KBM-7 (cell line): Measurements from ENCODE around the gene ABLIM3.

Experiments used
- DNase-seq: peaks from one replicate; pipeline ENCODE4 v3.0.0-alpha.2; 2015
- in situ Hi-C: fragments of 300-500 bp; cut with MboI; formaldehyde crosslinking; loops from 2 replicates; pipeline ENCODE4 v1.14.3; 2020; ENCODE audit warnings: low sequenced_read_pairs, low pct_unique_long_range_greater_than_20kb, mixed read lengths

The ABLIM3 gene

DNA sequence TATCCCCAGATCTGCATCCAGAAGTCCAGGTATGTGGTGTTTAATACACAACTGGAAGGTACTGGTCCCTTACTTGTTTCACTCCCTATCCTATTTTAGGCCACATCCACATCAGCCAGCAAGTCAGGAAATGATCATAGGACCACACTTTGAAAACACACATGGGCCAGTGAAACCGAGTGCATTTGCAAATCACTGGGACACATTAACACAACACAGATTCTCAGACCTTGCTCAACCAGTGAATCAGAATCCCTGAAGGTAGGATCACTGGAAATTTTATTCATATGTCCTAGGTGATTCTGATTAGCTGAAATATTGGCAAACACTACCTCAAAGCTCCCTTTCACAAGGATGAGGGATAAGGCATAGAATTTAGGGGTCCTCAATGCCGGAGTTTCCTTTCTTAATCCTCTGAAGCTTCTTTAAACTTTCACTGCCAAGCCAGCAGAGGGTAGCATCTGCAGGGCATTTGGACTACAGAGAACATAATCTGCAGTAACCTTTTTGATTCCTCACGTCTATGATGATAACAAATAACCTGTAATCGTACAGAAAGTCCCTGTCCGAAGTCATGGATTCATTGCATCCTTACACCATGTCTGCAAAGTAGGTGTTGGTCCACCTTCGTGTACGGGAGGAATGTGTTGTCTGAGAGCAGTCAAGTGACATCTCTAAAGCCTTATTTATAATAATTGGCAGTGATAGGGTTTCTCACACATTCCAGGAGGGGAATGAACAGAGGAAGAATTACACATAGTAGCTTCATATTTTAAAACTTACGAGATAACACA, 11.0 kb upstream of the ABLIM3 start:
- in situ Hi-C loops: no loop called here
- DNase-seq: no peak

GRCh38 chr5:149132474-149132873, 8.8 kb upstream of the ABLIM3 start:
- DNase-seq: no peak
- in situ Hi-C loops: no loop called here

DNA sequence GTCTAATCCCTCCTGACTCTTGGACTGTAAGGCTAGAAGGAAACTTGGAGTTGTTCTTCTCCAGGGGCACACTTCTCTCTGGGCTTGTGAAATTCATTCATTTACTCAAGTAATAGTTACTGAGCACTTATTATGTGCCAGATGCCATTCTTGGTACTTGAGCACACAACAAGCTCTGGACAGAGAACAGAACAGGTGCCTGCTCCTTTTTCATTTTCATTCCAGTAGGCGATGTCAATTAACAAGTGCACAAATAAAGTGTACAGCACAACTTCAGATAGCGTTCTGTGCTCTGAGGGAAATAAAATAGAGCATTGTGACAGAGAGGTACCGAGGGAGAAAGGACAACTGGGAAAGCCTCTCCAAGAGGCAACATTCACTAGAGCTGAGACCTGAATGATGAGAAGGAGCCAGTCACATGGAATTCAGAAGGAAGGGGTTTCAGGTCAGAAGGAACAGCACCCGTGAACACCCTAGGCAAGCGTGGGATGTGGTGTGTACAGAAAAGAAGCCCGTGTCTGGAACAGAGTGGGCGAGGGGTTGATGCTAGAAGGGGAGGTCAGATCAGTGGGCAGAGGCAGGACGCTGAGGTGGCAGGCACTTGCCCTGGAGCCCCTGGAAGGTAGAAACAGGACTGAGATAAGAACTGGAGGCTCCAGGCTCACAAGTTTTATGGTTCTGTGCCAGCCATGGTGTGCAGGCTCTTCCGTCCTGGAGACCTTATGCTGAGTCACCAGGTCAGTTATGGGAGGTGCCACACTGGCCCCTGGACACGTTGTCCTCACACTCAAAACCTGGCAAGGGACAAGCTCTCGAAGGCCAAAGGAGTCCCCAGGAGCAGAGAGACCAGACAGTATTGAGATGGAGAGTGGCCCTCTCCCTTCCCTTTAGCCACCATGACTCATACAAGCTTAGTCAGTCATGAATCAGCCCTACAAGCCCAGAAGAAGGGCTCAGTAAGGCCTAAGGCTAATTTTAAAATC, 7.2 kb upstream of the ABLIM3 start:
- in situ Hi-C loops: no loop called here
- DNase-seq: no peak

GRCh38 chr5:149134778-149135500, 6.4 kb upstream of the ABLIM3 start:
- no peak for DNase-seq
- in situ Hi-C loops: no loop called here

GRCh38 chr5:149135536-149136201, 5.6 kb upstream of the ABLIM3 start:
- in situ Hi-C loops: no loop called here
- DNase-seq: no peak

DNA sequence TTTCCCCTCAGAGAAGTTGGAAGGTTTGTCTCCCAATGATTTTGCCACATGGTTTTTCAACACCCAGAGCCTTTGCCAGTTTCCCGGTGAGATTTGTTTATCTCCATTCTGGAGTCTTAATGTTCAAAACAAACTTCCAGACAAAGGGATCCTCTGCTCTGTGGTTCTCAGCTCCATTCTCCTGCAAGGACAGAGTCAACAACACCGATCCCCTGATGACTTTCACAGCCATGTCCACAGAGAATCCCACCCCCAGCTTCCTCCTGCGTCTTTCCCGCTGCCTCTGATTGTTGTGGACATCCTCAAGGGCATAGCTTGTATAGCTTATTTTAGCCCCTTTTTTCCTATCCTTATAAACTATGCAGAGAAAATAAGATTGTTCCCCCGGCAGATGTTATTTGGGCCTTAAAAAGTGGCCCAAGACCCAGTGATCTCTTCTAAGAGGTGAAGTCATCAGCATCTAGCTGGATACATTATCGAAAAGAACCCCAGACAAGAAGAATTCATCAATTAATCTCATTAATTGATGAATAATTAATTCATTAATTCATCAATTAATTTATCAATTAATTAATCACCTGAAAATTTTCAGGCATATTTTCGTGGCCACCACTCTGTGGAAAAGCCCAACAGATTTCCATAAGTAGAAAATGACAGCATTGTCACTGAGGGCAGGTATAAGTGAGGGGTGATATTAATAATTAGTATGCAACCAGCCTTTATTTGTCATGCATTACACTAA, 2.9 kb upstream of the ABLIM3 start:
- in situ Hi-C loops: no loop called here
- no peak for DNase-seq

DNA sequence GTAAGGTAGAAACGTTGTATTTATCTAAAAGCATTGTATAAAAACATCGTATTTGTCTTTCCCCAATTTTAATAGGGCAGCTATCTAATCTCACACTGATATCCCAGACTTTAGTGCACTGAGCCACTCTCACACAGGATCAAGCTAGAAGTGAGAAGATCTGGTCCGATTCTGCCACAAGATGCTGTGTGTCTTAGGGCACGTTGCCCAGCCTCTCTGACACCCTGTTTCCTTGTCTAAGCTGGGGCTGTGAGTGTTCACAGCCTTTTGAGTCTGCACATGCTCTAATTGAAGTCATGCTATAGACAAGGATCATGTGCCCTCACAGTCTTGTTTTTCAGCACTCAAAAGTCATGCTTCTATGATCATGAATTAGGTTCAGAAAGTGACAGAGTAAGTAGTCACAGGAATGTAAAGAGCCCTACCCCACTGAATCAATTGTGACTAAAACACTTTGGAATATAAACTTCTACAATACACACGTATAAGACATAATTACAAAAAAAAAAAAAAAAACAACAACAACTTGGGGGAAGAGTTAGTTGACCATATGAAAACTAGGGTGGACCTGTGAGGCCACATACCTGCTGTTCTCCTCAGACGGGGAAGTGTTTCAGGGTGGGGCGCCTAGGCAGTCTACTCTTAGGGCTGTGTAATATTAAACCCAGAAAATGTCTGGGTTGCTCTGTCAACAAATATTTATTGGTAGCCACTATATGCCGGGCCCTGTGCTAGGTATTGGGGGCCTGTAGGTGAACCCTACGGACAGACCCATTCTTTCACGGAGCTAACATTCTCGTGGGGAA, 893 bp upstream of the ABLIM3 start:
- in situ Hi-C loops: no loop called here
- DNase-seq: no peak

DNA sequence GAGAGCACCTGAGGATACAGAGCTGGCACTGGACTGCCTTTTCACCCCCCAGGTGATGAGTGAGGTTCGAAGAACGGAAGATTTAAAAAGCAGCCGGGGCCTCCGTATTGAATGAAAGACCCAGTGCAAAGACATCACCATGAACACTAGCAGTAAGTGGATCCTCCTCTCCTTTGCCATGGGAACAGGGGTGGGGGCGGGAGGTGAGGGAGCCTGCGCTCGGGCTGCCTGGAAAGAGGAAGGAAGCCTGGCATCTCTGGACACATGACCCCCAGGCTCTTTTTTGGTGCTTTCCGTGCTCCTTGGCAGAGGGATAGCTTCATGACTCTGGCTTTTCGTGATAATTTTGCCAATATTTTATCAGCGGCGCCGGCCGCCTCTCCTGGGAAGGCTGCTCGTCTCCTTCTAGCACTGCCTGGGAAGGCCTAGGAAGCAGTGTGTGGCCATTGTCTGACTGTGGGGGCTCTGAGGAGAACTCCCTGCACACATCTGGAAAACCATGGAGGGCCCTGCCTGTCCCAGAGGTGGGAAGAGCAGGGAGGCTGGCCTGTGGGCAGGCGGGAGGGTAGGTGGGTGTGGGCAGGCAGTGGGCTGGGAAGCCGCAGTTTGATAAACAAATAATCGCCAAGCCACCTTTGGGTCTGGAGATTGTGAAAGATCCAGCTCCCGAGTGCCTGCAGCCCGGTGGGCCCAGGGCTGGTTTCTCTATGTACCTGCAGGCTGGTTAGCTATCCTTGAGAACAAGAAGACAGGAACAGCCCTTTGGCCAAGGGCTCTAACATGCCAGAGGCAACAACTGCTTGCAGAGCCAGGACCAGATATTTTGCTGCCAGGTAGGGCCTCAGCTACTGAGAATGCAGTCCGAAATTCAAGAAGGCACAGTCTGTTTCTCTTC, 911 bp downstream of the ABLIM3 start:
- peak; percentile 56 for DNase-seq
- in situ Hi-C loops: no loop called here

DNA sequence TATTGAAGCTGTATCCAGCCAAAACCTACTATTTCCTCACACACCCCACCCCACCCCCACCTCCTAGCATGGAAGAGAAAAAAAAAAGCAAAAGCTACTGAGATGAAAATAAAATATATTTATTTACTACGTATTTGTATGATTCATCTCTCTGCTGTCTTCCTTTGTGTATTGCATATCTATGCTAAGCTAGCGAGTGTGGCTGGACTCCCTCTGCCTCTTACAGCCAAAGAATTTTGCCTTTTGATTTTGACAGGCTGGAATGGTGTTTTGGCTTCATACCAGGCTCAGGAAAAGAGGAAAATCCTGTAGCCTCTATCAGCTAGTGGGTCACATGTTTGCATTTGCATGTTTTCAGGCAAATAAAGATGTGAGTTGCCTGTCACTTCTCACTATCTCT, 2.2 kb downstream of the ABLIM3 start:
- DNase-seq: no peak
- in situ Hi-C loops: no loop called here

GRCh38 chr5:149144637-149145036, 3.3 kb downstream of the ABLIM3 start:
- no peak for DNase-seq
- in situ Hi-C loops: no loop called here

DNA sequence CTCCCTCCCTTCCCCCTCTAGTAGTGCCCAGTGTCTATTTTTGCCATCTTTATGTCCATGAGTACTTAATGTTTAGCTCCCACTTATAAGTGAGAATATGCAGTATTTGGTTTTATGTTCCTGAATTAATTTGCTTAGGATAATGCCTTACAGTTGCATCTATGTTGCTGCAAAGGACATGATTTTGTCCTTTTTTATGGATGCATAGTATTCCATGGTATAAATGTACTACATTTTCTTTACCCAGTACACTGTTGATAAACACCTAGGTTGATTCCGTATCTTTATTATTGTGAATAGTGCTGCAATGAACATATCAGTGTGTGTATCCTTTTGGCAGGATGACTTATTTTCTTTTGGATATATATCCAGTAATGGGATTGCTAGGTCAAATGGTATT, 3.8 kb downstream of the ABLIM3 start:
- no peak for DNase-seq
- in situ Hi-C loops: no loop called here

DNA sequence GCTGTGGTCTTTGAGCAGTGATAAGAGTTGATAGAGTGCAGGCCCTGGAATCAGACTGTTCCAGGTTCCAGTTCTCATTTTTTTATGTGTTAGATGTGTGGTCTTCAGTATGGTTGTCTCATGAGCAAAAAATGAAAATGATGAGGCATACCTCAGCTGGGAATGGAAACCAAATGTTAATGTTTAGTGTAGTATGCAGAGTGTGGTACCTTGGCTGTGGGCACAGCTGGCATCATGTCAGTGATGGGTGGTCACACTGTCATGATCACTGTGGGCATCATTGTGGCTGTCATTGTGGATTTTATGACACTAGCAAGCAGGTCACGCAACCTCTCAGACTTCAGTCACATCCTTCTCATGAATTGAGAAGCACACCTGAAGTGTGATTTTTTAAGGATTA, 6.4 kb downstream of the ABLIM3 start:
- in situ Hi-C loops: no loop called here
- DNase-seq: no peak

- DNase-seq: no peak
- in situ Hi-C loops: no loop called here
These were observed 8.6 kb downstream of the ABLIM3 start for GRCh38 chr5:149149942-149150341.

- no peak for DNase-seq
- in situ Hi-C loops: no loop called here
These were observed 9.2 kb downstream of the ABLIM3 start for GRCh38 chr5:149150457-149150856.

GRCh38 chr5:149151717-149152116, 10.4 kb downstream of the ABLIM3 start:
- no peak for DNase-seq
- in situ Hi-C loops: no loop called here

- in situ Hi-C loops: no loop called here
- no peak for DNase-seq
These were observed 11.0 kb downstream of the ABLIM3 start for GRCh38 chr5:149152317-149152746.
